Esophagus squamous epithelium (tissue), 4 donors: ENCODE results near the gene ADIPOR2.

Source experiments
- POLR2A ChIP-seq, 4 donors: fragments of 450-650 bp; IDR thresholded peaks; one replicate each; pipeline ENCODE4 v1.6.1; 2017; ENCODE audit warnings: antibody characterized with exemption in 4 of 4, mild to moderate bottlenecking in 4 of 4, moderate library complexity in 3 of 4
- TF ChIP-seq, protein P1 (sequence below), 6 experiments: fragments of 450-650 bp in 4 of 6; fragments of 200-600 bp in 2 of 6; sonication (generic) in 2 of 6; IDR thresholded peaks; one replicate each; pipeline ENCODE4 v1.5.1; 2016 to 2019; ENCODE audit warnings: antibody characterized with exemption in 6 of 6, mild to moderate bottlenecking in 4 of 6, moderate library complexity in 4 of 6

DNA sequence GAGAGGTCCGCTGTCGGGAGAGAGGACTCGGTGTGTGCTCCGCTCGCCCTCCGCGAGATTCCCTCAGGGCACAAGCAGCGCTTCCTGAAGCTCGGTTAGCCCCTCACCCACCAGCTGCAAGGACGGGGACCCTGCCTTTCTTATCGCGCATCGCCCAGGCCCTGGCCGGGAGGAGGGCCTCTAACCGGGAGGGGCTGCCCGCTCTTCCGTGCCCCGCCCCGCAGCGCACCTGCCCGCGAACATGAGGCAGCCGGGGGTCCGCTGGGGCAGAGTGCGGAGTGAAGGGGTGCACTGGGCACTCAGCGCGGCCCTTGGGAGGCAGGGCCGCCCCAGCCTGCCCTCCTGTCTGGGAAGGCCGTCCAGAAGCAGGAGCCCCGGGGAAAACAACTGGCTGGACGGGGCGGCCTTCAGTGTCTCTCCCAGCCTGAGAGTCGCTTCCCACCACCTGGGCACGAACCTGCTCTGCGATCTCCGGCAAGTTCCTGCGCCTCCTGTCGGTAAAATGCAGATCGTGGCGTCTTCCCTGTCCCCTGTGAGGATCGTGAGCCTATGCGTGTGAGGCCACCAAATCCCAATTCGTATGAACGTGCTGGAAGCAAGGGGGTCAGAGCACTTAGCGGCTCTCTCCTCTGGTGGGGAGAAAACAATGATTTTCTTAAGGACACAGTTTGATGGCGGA is 28.0 kb upstream of the ADIPOR2 start:
- TF ChIP-seq, protein P1, sequence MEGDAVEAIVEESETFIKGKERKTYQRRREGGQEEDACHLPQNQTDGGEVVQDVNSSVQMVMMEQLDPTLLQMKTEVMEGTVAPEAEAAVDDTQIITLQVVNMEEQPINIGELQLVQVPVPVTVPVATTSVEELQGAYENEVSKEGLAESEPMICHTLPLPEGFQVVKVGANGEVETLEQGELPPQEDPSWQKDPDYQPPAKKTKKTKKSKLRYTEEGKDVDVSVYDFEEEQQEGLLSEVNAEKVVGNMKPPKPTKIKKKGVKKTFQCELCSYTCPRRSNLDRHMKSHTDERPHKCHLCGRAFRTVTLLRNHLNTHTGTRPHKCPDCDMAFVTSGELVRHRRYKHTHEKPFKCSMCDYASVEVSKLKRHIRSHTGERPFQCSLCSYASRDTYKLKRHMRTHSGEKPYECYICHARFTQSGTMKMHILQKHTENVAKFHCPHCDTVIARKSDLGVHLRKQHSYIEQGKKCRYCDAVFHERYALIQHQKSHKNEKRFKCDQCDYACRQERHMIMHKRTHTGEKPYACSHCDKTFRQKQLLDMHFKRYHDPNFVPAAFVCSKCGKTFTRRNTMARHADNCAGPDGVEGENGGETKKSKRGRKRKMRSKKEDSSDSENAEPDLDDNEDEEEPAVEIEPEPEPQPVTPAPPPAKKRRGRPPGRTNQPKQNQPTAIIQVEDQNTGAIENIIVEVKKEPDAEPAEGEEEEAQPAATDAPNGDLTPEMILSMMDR (IDR thresholded peaks at IDR 0.05) = peak in 5 of 6 experiments; percentile 31 to 67 (median 45)
- no peak for TF ChIP-seq POLR2A (IDR thresholded peaks at IDR 0.05)
